GM19372 (cell line): ENCODE results near the gene MAN2A1.
A peak's percentile ranks its signal among the peaks of the same experiment; 100 is the strongest.
"Not testable (repeated sequence)": the region's sequence is repeated elsewhere in the genome, so short reads cannot be mapped to it uniquely, and the experiment has no call there.

Experiments used
- ATAC-seq: cut with Tn5 transposase; IDR thresholded peaks from one replicate; pipeline ENCODE4 v1.9.1; 2021; ENCODE audit warnings: mild to moderate bottlenecking, low read depth, moderate library complexity; ENCODE audit not compliant: unreplicated experiment

MAN2A1 gene

GRCh38 chr5:109748546-109748945, 58.8 kb downstream of the MAN2A1 start:
- no peak for ATAC-seq

GRCh38 chr5:109750463-109750862, 60.7 kb downstream of the MAN2A1 start:
- no peak for ATAC-seq

GRCh38 chr5:109753279-109753678, 63.6 kb downstream of the MAN2A1 start:
- ATAC-seq: no peak

GRCh38 chr5:109754319-109754718, 64.6 kb downstream of the MAN2A1 start:
- ATAC-seq: no peak

GRCh38 chr5:109755761-109756160, 66.0 kb downstream of the MAN2A1 start:
- ATAC-seq: no peak

GRCh38 chr5:109756543-109757185, 66.9 kb downstream of the MAN2A1 start:
- ATAC-seq: no peak

GRCh38 chr5:109757490-109757889, 67.8 kb downstream of the MAN2A1 start:
- no peak for ATAC-seq

- ATAC-seq: no peak
Observed at GRCh38 chr5:109759306-109759705, 69.6 kb downstream of the MAN2A1 start.

GRCh38 chr5:109760130-109760529, 70.4 kb downstream of the MAN2A1 start:
- not testable (repeated sequence) for ATAC-seq

- no peak for ATAC-seq
Observed at GRCh38 chr5:109762821-109763220, 73.1 kb downstream of the MAN2A1 start.

GRCh38 chr5:109767184-109767995, 77.7 kb downstream of the MAN2A1 start:
- no peak for ATAC-seq

- no peak for ATAC-seq
Observed at GRCh38 chr5:109767997-109768396, 78.3 kb downstream of the MAN2A1 start.

GRCh38 chr5:109769597-109770291, 80.0 kb downstream of the MAN2A1 start:
- ATAC-seq: no peak

- ATAC-seq: no peak
Observed at GRCh38 chr5:109775130-109775529, 85.4 kb downstream of the MAN2A1 start.

GRCh38 chr5:109779036-109779735, 89.5 kb downstream of the MAN2A1 start:
- no peak for ATAC-seq

- no peak for ATAC-seq
Observed at GRCh38 chr5:109784687-109785086, 95.0 kb downstream of the MAN2A1 start.

- ATAC-seq: no peak
Observed at GRCh38 chr5:109786206-109786855, 96.6 kb downstream of the MAN2A1 start.

- ATAC-seq: peak; percentile 90
Observed at GRCh38 chr5:109788596-109788995, 98.9 kb downstream of the MAN2A1 start.

GRCh38 chr5:109792613-109793012, 102.9 kb downstream of the MAN2A1 start:
- no peak for ATAC-seq

GRCh38 chr5:109803854-109804253, 114.1 kb downstream of the MAN2A1 start:
- ATAC-seq: no peak
